Lower leg skin (tissue), 3 donors: Measurements from ENCODE around the gene MTAP.

ENCODE experiments used
- POLR2A ChIP-seq, 2 donors: fragments of 450-650 bp; IDR thresholded peaks; one replicate each; pipeline ENCODE4 v1.6.1; 2016 to 2017; ENCODE audit warnings: antibody characterized with exemption in 2 of 2, mild to moderate bottlenecking in 1 of 2, moderate library complexity in 1 of 2
- TF ChIP-seq, protein P1 (sequence below), 3 donors: fragments of 450-650 bp; IDR thresholded peaks; one replicate each; pipeline ENCODE4 v1.5.1; 2016; ENCODE audit warnings: antibody characterized with exemption in 3 of 3, mild to moderate bottlenecking in 3 of 3, moderate library complexity in 2 of 3

DNA sequence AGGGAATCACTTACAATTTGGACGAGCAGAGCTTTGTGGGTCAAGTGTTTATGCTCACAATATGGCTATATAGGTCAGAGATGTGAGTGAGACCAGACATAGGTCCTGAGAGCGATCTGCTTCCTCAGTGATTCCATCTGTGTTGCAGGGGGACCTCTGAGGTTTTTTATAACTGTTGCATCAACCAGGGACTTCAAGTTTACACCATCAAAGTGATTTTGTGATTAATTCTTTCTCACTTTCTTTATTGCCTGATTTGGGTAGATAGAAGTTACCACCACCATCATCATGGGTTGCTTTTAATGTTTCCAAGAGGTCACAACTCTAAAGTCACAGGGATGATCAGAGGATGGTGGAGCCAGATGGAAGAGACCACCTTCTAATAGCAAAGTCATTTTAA lies 7.0 kb upstream of the MTAP start:
- TF ChIP-seq POLR2A (IDR thresholded peaks at IDR 0.05) = no peak
- TF ChIP-seq, protein P1, sequence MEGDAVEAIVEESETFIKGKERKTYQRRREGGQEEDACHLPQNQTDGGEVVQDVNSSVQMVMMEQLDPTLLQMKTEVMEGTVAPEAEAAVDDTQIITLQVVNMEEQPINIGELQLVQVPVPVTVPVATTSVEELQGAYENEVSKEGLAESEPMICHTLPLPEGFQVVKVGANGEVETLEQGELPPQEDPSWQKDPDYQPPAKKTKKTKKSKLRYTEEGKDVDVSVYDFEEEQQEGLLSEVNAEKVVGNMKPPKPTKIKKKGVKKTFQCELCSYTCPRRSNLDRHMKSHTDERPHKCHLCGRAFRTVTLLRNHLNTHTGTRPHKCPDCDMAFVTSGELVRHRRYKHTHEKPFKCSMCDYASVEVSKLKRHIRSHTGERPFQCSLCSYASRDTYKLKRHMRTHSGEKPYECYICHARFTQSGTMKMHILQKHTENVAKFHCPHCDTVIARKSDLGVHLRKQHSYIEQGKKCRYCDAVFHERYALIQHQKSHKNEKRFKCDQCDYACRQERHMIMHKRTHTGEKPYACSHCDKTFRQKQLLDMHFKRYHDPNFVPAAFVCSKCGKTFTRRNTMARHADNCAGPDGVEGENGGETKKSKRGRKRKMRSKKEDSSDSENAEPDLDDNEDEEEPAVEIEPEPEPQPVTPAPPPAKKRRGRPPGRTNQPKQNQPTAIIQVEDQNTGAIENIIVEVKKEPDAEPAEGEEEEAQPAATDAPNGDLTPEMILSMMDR (IDR thresholded peaks at IDR 0.05) = no peak
